Suppressor macrophage treated with lipopolysaccharide for 4 hours (primary cell): ENCODE measurements around the gene CELF3.

Experiments used
- DNase-seq: peaks from one replicate; pipeline ENCODE4 v3.0.0-alpha.2; 2020

Gene CELF3

DNA sequence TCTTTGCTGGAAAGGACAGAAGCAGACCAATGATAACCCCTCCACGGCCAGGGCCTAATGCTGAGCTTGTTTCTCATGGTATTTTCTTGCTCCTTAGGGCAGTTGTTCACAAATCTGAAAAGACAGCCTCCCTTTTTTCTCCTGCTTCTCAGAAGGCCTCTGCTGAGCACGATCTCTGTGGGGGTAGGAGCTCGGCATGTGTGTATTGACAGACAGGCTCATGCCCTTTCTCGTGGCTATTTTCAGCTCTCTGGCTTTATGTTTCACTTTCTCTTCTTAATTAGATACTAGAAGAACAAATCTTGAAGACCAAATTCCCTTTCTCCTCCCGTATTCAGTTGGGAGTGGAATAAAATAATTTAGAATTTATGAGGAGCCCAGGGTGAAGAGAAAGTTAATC lies 4.0 kb upstream of the CELF3 start:
- DNase-seq = peak; percentile 66

DNA sequence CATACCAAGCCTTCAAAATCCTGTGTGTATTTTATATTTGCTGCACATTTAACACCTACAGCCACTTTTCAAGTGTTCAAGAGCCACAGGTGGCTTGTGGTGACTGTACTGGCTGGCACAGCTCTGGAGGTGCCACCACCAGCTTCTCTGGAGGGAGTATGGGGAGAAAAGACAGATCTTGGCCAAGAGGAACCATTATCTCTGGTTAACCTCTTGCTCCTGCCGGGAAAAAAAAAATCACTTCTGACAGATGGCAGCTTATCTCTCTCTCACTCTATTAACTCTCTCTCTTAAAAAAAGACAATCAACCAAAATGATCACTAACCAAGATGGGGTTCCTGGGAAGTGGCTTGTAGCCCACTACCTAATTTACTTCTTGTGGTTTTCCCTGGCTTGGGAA lies 3.5 kb upstream of the CELF3 start:
- no peak for DNase-seq

DNA sequence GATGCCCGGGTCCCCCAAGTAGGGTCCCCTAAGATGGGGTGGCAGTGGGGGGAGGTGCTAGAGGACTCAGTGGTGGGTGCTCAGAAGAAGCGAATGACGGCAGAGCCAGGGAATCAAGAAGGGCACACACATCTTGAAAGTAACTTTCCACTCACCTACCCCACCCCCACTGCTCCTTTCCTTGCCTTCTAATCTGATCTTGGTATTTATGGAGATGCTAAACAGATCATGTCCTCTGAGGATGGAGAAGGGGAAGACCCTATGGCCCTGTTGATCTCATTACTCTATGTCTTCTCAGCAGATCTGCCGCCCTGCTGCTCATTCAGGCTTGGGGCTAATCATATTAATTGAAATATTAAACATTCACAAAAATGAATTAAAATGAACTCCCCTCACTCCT lies 2.1 kb upstream of the CELF3 start:
- DNase-seq = no peak

DNA sequence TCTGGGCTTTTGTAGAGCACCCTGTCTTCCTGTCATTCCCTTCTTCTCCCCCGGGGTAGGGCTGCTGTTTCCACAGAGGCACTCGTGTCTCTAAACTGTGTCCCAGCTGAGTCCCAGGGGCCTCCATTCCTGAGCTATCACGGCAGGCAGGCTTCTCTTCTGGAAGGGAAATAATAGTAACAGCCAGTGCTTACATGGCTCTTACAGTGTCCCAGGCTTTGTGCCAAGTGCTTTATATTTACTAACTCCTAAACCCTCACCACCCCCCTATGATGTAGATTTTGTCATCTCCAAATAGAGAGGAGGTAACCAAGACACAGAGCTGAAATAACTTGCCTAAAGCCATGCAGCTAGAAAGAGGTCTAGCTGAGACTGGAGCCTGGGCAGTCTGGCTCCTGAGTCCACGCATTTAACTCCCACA lies 1.4 kb upstream of the CELF3 start:
- no peak for DNase-seq

DNA sequence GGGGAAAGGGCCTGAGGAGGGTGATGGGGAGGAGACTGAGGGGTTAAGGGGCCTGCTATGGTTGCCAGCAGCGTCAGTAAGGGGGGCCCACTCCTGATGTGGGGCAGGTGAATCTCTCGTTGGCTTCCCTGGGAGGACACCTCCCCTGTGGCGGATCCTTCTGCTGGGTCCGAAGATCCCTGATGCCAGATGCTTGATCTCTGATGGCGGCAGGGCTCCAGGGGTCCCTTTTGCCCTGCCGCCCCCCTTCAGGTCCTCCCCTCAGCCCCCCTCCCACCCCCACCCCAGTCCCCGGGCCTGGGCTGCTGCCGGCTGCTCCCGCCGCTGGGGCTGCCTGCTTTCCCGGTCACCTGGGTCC lies 219 bp downstream of the CELF3 start:
- no peak for DNase-seq

DNA sequence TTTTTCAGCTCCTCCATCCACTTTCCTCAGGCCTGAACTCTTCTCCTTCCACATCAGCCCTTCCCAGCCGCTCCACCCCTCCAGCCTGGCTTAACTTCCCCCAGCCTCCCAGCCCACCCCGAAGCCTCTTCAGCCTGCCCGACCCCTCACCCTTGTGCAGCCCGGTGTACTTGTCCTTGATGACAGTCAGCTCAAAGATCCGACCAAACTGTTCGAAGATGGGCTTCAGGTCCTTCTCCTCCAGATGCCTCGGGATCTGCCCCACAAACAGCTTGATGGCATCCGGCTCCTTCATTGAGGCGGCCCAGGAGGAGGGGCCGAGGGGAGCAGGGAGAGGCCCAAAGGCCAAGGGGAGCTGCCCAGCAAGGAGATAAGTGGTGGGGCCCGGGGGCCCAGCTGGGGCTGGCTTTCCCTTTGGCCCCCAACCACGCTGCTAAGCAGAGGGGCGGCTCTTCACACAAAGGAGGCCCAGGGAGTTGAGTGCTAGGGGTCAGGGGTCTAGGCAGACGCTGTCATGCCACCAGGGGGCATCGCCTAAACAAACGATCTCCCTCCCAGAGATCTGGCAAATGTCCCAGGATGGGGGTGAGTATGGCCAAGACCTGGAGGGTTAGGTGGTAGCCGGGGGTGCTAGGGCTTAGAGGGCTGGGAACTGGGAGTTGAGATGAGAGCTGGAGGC lies 738 bp downstream of the CELF3 start:
- DNase-seq = no peak

DNA sequence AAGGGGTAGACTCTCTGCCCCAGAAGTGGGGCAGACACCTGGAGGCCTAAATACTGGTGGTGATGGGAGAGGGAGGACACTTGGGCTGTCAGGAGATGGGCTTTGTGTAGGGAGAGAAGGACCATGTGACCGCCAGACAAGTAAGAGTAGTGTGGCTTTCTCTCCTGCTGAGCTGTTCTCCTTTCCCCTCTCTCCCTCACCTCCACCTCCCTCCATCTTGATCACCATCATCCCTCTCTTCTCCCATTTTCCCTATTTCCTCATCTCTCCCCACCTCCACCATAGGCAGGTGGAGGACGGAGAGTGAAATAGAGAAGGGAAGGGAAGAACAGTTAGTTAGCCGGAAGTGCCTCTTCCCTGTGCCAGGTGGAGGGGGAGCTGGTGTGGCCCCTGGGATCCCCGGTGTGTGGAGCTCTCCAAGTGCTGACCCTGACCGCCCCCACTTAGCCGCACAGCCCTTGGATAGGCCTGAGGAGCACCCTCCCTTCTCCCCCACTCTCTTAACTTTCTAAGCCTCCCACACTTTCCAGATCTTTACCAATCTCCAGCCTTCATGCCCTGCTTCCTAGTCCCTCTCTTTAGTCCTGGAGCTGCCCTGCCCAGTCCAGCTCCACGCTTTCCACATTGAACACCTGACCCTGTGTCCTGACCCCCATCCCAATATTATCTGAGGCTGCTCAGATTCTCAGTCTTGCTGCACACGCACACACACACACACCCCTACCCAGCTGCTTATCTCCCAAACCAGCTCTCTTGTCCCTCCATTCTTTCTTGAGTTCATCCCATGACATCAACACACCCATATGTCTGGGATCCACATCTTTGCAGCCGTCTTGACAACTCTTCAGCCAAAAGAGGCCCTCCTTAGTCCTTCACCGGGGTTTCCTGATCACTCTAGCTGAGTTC lies 1.5 kb downstream of the CELF3 start:
- DNase-seq = no peak

DNA sequence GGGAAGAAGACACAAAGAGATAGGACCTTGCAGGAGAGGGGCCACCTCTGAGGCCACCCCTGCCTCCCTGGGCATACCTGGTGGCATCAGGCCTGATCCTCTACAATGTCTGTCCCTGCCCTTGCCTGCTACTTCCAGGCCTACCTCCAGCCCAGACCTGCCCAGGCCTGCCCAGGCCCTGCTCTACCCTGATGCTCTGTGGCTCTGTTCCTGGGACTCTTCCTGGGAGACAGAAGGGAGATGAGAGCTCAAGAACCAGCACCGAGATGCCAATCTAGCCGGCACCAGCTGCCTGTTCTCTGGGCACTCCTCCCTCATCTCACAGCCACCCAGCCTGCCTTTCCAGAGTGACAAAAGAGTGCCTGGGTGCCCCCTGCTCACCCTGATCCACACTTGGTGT lies 2.7 kb downstream of the CELF3 start:
- DNase-seq = no peak

DNA sequence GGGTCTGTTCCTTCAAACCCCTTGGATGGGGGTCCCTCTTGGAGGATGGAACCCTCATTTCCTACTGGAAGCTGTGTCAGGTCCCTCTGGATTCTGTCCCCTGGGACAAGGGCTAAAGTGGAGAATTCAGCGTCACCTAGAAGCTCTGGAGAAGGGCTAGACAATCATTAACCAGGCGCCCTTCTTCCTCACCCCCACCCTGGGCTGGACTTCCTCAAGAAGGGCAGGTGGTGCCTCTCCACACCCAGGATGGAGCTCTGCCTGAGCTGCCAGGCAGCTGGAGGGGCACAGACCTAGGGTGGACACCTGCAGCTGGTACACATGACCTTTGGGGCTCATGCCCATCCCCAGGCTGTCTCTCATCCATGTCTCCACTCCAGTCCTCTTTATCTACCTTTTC lies 3.6 kb downstream of the CELF3 start:
- no peak for DNase-seq

DNA sequence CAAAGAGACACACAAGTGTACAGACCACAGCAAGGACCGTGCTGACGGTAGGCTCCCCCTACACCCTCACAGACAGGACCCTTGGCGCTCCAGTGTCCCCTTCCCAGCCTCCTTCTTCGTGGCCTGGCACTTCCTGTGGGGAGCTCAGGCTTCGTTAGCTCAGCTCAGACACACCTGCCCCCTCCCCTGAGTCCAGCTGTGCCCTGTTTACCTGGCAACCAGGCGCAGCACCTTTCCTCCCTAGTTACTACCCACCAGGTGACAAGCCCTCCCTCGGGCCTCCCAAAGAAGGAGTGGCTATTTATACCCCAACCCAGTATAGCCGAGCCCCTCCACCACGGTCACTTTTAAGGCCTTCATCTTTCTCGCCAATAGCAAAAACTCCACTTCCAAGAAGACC lies 4.7 kb downstream of the CELF3 start:
- DNase-seq = no peak

DNA sequence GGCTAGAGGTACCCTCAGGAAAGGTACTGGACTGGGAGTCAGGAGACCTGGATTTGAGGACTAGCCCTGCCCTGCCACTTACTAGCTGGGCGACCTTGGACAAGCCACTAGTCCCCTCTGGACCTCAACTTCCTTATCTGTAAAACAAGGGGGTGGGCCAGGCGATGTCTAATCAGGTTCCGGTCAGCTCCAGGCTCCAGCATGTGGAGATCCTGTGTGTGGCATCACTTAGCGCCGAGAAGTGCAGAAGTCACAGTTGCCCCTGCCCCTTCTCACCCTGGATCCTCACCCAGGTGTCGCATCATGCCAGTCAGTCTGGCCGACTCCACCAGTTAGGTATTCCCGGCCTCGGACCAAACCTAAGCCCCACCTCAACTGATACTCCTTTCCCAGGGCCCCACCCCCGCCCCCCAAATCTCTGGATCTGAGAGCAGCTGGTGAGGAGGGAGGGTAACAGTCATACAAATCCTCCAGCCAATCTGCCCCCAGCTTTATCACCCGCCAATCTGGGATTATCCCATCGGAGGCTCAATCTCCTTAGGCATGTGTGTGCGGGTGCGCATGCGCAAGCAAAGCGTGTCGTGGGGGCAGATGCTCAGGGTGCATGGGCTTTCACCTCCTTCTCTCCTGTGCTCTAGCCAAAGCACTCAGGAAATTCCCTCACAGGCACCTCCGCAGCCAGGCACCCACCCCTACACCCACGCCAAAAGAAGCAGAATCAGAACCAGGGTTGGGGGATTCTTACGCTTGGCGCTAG lies 5.4 kb downstream of the CELF3 start:
- DNase-seq = no peak

DNA sequence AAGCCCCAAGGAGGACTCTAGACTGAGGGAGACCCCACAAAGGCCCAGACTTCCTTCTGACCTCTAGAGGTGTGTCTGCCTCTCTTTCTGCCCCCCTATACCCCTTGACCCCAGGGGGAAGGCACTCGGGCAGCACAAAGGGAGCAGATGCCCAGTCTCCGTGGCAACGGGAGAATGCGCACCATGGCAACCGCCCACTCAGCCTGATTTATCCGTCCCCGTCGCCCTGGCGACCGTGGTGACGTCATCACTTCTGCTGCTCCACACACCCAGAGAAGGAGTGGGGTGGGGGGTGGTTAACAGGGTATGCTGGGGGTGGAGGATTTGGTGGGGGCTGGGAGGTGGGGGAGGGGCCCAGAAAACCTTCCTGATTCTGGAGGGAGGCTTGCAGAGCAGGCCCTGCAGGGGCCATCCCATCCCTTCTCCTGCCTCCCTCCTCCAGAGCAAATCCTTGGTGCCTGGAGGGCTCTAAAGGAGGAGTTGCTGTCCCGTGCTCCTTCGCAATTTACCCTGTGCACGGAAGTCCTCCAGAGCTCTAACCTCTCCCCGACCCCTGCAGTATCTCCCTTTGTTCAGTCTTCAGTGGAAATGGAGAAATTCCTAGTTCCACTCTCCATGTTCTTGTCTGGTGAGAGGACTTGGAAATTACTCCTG lies 6.3 kb downstream of the CELF3 start:
- DNase-seq = peak; percentile 43

DNA sequence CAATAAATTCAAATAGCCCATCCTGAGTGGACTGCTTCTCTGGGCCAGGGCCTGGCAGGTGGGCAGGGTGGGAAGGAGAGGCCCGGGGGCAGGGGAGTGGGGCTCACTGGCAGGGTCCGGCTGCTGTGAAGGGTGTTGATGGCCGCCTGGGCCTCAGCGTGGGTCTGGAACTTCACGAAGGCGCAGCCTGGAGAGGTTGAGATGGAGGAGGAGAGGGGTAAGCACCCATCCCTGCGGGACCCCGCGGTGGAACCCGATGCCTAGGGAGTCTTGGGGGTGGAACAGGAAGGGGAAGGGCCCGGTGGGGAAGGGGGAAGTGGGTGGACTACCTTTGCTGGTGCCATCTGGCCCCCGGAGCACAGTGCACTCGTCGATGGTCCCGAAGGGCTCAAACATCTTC lies 7.7 kb downstream of the CELF3 start:
- no peak for DNase-seq

DNA sequence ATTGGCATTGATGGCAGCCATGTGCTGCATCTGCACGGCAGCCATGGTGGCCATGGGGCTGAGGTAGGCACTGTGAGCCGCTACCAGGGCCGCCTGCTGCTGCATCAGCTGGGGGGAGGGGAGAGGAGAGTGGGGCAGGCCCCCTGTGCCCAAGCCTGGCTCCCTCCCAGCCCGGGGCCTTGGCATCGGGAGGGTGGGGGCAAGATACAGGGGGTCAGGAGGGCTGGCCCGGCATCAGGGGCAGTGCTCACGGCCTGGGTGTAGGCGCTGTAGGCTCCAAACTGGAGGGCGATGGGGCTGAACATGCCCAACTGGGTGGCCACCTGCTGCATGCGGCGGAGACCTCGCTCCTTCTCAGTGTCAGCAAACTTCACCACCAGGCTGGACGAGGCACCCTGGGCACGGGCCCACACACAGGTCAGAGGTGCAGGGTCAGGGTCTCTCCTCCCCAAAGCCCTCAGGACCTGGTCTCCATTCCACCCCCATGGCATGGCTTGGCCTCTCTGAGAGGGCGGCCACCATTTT lies 9.0 kb downstream of the CELF3 start:
- no peak for DNase-seq

DNA sequence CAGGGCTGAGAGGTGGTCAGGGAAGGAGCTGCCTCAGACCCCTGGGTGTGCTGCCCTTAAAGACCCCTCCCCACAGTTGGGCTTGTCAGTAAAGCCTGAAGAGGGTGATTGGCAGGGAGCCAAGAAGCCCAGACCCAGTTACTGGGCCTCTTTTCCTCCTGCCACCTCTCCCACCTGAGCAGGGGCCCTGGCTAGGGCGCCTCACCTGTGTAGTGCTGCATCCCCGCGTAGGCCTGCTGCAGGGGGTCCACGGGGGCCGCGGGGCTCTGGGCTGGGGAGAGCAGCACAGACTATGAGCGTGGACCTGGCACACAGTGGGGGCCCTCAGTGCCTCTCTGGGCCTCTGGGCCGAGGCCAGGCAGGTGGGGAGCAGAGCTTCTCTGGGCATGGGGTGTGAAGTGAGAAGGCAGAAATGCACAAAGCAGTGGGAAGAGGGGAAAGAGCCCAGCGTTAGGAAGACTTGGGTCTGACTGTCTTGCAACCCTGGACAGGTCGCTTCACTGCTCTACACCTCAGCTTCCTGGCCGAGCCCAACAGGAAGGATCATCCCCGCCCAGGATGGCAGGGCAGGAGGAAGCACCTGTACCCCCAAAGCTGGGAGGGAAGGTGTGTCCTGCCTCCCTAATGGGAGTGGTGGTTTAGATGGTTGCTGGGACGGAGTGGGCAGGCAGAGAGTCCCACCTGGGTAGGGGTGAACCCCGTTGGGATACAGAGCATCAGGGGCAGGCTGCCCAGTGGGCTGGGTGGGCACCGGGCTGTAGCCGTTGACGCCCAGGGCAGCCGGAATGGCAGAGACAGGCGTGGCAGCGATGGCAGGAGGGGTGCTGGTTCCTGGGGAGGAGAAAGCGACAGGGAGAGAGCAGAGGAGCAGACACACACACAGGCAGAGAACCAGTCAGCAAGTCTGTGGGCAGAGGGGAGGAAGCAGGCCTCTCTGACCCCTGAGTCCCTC lies 9.9 kb downstream of the CELF3 start:
- no peak for DNase-seq

DNA sequence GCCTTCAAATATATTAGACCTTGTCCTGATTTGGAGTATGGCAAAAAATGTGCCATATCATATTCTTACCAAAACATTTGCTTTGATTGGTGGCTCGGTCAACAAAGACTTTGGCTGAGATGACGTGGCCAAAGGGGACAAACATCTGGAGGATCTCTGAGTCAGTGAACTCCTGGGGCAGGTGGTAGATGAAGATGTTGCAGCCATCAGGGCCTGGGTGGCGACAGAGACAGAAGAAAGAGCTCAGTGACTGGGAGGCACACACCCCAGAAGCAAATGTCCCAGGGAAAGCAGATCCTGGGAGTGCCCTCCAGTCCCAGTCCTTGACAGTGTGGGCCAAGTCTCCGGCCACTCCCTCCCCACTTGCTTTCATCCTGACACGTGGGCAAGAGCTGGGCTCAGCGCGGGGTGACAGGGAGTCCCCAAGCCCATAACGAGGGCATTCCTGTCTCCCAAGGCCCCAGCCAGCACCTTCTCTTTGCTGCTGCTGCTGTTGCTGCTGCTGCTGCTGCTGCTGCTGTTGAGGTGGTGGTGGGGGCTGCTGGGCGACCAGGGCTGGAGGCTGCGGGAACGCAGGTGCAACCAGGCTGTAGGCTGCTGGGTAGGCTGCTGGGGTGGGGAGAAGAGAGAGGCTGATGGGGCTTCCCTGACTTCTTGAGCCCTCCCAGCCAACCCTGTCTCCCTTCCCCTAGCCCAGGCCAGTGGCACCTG lies 10.7 kb downstream of the CELF3 start:
- DNase-seq = no peak

DNA sequence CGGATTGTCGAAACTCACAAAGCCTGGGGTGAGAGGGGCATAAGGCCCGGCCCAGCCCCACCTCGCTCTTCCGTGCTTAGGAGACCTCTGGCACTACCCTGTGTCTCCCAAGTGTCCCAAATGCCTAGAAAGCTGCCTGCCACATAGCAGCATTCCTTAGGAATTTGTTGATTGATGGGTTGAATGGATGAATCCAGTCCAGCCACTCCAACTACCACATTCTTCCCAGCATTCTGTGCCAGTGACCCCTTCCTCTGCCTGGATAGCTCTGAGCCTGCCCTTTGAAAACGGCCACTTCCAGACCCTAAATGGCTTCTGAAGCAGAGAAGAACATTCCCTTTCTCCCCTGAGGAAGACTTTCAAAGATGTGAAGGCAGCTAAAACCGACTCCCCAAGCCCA lies 11.5 kb downstream of the CELF3 start:
- DNase-seq = no peak

DNA sequence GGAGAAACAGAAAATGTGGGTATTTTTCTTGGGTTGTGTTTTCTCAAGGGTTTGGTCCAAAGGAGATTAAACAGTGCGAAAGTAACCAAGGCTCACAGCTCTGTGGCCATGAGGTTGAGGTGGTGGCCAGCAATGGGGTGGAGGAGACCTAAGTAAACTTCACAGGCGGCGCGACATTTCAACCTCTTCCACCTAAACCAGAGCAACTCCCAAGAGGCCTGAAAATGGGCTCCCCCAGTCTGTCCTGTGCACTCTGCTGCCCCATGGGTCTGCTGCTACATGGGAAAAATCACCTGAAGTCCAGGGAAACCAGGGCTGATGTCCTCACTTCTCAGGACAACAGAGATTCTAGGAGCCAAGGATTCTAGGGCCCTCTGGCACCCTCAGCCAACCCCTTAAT lies 12.4 kb downstream of the CELF3 start:
- no peak for DNase-seq

DNA sequence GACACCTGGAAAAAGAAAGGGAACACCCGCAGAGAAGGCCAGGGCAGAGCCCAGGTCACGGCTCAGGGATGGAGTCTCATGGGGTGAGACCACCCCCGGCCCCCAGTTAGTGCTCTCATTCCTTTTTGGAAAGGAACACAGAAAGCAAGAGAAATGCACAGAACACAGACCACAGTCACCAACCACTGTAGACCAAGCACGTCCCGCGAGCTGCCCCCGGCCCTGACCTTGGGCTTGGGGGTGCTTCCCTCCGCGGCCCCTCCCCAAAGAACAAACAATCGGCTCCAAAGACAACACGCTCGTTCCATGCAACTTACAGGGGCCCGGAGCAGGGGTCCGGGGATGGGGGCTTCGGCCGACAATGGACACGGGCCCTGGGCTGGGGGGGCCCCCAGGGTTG lies 12.8 kb downstream of the CELF3 start:
- DNase-seq = no peak

DNA sequence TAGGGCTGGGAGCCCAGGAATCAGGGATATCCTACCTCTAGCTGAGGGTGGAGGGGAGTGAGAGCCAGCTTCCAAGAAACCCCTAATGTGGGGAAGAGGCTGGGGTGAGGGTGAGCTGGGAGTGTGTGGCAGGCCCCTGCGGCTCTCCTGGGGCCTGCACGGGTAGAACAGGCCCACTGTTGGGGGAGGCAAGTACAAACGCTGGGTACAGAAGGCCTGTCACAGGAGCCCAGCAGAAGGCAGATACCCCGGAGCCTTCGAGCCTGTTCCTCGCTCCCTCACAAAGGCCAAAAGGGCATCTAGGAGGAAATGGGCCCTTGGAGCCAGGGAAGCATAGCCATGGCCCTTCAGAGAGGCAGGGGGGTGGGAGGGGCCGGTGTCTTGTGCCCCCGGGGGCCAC lies 13.7 kb downstream of the CELF3 start:
- DNase-seq = no peak

DNA sequence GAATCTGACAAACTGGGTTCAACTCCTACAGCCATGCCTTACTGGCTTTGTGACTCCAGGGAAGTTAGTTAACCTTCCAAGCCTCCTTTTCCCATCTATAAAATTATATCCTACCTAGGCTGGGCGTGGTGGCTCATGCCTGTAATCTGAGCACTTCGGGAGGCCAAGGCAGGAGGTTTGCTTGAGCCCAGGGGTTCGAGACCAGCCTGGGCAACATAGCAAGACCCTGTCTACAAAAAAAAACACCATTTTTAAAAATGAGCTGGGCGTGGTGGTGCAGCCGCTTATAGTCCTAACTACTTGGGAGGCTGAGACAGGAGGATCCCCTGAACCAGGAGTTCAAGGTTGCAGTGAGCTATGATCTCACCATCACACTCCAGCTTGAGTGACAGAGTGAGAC lies 15.1 kb downstream of the CELF3 start:
- DNase-seq = no peak
